ENCODE measurements around the gene GARIN5B. TPM values are rescaled to one million over a fixed set of nuclear protein-coding genes. Genes with fewer than 3 reads are reported as not detected.
A peak's percentile ranks its signal among the peaks of the same experiment; 100 is the strongest.

The GARIN5B gene
- total RNA-seq, 1 experiment from 2014 or later: not detected

- H3K36me3 ChIP-seq (ENCODE audit: insufficient read depth, low read length): no peaks in the 10 kb centered on the region
- H3K4me2 ChIP-seq (ENCODE audit: low read depth, low read length, poor library complexity, severe bottlenecking): no peak overlapping the region
- peaks cover 3% of the 10 kb centered on the region for H3K4me1 ChIP-seq (ENCODE audit: low read length)
- no peaks in the 10 kb centered on the region for H3K27me3 ChIP-seq (ENCODE audit: low read length)
- peak; percentile 78 for DNase-seq
- no peak overlapping the region for H3K9ac ChIP-seq (ENCODE audit: low read length)
- no peaks in the 10 kb centered on the region for H3K9me3 ChIP-seq (ENCODE audit: low read length)
- no peak overlapping the region for H3K27ac ChIP-seq (ENCODE audit: low read length)
- H2AFZ ChIP-seq (ENCODE audit: low read length): no peak overlapping the region
- H3K9me2 ChIP-seq (replicated peaks; ENCODE audit: insufficient read depth, low read length): no peaks in the 10 kb centered on the region
- H3K4me3 ChIP-seq (ENCODE audit: low read length): no peak overlapping the region
- H4K20me1 ChIP-seq (ENCODE audit: insufficient read depth, low read depth, low read length): no peaks in the 10 kb centered on the region
- no peaks in the 10 kb centered on the region for H3K79me2 ChIP-seq (ENCODE audit: low read length)
These were observed 43.3 kb downstream of the GARIN5B start for GRCh38 chr19:55319785-55320184.

GRCh38 chr19:55316646-55317045 lies 46.4 kb downstream of the GARIN5B start:
- H3K27ac ChIP-seq (ENCODE audit: low read length): no peak overlapping the region
- no peaks in the 10 kb centered on the region for H4K20me1 ChIP-seq (ENCODE audit: insufficient read depth, low read depth, low read length)
- H3K9me3 ChIP-seq (ENCODE audit: low read length): no peaks in the 10 kb centered on the region
- no peaks in the 10 kb centered on the region for H3K79me2 ChIP-seq (ENCODE audit: low read length)
- no peak overlapping the region for H3K4me3 ChIP-seq (ENCODE audit: low read length)
- no peak overlapping the region for H2AFZ ChIP-seq (ENCODE audit: low read length)
- no peak overlapping the region for H3K9ac ChIP-seq (ENCODE audit: low read length)
- no peaks in the 10 kb centered on the region for H3K9me2 ChIP-seq (replicated peaks; ENCODE audit: insufficient read depth, low read length)
- no peak for DNase-seq
- H3K36me3 ChIP-seq (ENCODE audit: insufficient read depth, low read length): no peaks in the 10 kb centered on the region
- no peak overlapping the region for H3K4me2 ChIP-seq (ENCODE audit: low read depth, low read length, poor library complexity, severe bottlenecking)
- no peaks in the 10 kb centered on the region for H3K4me1 ChIP-seq (ENCODE audit: low read length)
- H3K27me3 ChIP-seq (ENCODE audit: low read length): no peaks in the 10 kb centered on the region

- H3K9me2 ChIP-seq (replicated peaks; ENCODE audit: insufficient read depth, low read length): no peaks in the 10 kb centered on the region
- H3K27me3 ChIP-seq (ENCODE audit: low read length): no peaks in the 10 kb centered on the region
- no peak overlapping the region for H3K9ac ChIP-seq (ENCODE audit: low read length)
- no peak overlapping the region for H3K4me3 ChIP-seq (ENCODE audit: low read length)
- H3K4me2 ChIP-seq (ENCODE audit: low read depth, low read length, poor library complexity, severe bottlenecking): no peak overlapping the region
- H3K27ac ChIP-seq (ENCODE audit: low read length): no peak overlapping the region
- no peaks in the 10 kb centered on the region for H3K9me3 ChIP-seq (ENCODE audit: low read length)
- DNase-seq: no peak
- no peaks in the 10 kb centered on the region for H4K20me1 ChIP-seq (ENCODE audit: insufficient read depth, low read depth, low read length)
- peaks cover 4% of the 10 kb centered on the region for H3K4me1 ChIP-seq (ENCODE audit: low read length)
- H3K36me3 ChIP-seq (ENCODE audit: insufficient read depth, low read length): no peaks in the 10 kb centered on the region
- no peak overlapping the region for H2AFZ ChIP-seq (ENCODE audit: low read length)
- no peaks in the 10 kb centered on the region for H3K79me2 ChIP-seq (ENCODE audit: low read length)
These were observed 47.0 kb downstream of the GARIN5B start for GRCh38 chr19:55315956-55316525.

GRCh38 chr19:55314396-55314795 lies 48.7 kb downstream of the GARIN5B start:
- Histone ChIP-seq H3K4me3 (ENCODE audit: low read length) (no peak overlapping the region), H3K27me3 (ENCODE audit: low read length) (no peaks in the 10 kb centered on the region), H3K9me2 (replicated peaks; ENCODE audit: insufficient read depth, low read length) (no peaks in the 10 kb centered on the region), H3K27ac (ENCODE audit: low read length) (no peak overlapping the region), H3K36me3 (ENCODE audit: insufficient read depth, low read length) (no peaks in the 10 kb centered on the region), H3K4me2 (ENCODE audit: low read depth, low read length, poor library complexity, severe bottlenecking) (no peak overlapping the region), H4K20me1 (ENCODE audit: insufficient read depth, low read depth, low read length) (no peaks in the 10 kb centered on the region), H3K9ac (ENCODE audit: low read length) (no peak overlapping the region), H3K79me2 (ENCODE audit: low read length) (no peaks in the 10 kb centered on the region), H2AFZ (ENCODE audit: low read length) (no peak overlapping the region), H3K9me3 (ENCODE audit: low read length) (no peaks in the 10 kb centered on the region), H3K4me1 (ENCODE audit: low read length) (peaks cover 20% of the 10 kb centered on the region)
- DNase-seq: no peak

GRCh38 chr19:55312621-55313512 lies 50.2 kb downstream of the GARIN5B start:
- no peaks in the 10 kb centered on the region for H3K9me3 ChIP-seq (ENCODE audit: low read length)
- no peak overlapping the region for H3K27ac ChIP-seq (ENCODE audit: low read length)
- no peak overlapping the region for H2AFZ ChIP-seq (ENCODE audit: low read length)
- H3K36me3 ChIP-seq (ENCODE audit: insufficient read depth, low read length): no peaks in the 10 kb centered on the region; the same call in 1 of the 2 replicates
- no peaks in the 10 kb centered on the region for H3K79me2 ChIP-seq (ENCODE audit: low read length)
- H3K4me2 ChIP-seq (ENCODE audit: low read depth, low read length, poor library complexity, severe bottlenecking): no peak overlapping the region
- DNase-seq: no peak
- peaks cover 32% of the 10 kb centered on the region for H3K4me1 ChIP-seq (ENCODE audit: low read length)
- H3K27me3 ChIP-seq (ENCODE audit: low read length): no peaks in the 10 kb centered on the region
- no peaks in the 10 kb centered on the region for H4K20me1 ChIP-seq (ENCODE audit: insufficient read depth, low read depth, low read length)
- H3K4me3 ChIP-seq (ENCODE audit: low read length): no peak overlapping the region
- no peaks in the 10 kb centered on the region for H3K9me2 ChIP-seq (replicated peaks; ENCODE audit: insufficient read depth, low read length)
- no peak overlapping the region for H3K9ac ChIP-seq (ENCODE audit: low read length)

- DNase-seq: no peak
- H3K9ac ChIP-seq (ENCODE audit: low read length): no peak overlapping the region
- no peaks in the 10 kb centered on the region for H3K79me2 ChIP-seq (ENCODE audit: low read length)
- no peaks in the 10 kb centered on the region for H3K9me2 ChIP-seq (replicated peaks; ENCODE audit: insufficient read depth, low read length)
- peaks cover 32% of the 10 kb centered on the region for H3K4me1 ChIP-seq (ENCODE audit: low read length)
- no peak overlapping the region for H3K4me3 ChIP-seq (ENCODE audit: low read length)
- H4K20me1 ChIP-seq (ENCODE audit: insufficient read depth, low read depth, low read length): no peaks in the 10 kb centered on the region
- no peaks in the 10 kb centered on the region for H3K27me3 ChIP-seq (ENCODE audit: low read length)
- no peak overlapping the region for H2AFZ ChIP-seq (ENCODE audit: low read length)
- no peak overlapping the region for H3K27ac ChIP-seq (ENCODE audit: low read length)
- no peaks in the 10 kb centered on the region; the same call in 1 of the 2 replicates for H3K36me3 ChIP-seq (ENCODE audit: insufficient read depth, low read length)
- H3K4me2 ChIP-seq (ENCODE audit: low read depth, low read length, poor library complexity, severe bottlenecking): no peak overlapping the region
- H3K9me3 ChIP-seq (ENCODE audit: low read length): no peaks in the 10 kb centered on the region
These were observed 51.3 kb downstream of the GARIN5B start for GRCh38 chr19:55311797-55312196.

- H3K27me3 ChIP-seq (ENCODE audit: low read length): no peaks in the 10 kb centered on the region
- no peak overlapping the region for H3K9ac ChIP-seq (ENCODE audit: low read length)
- DNase-seq: no peak
- H3K36me3 ChIP-seq (ENCODE audit: insufficient read depth, low read length): no peaks in the 10 kb centered on the region; the same call in 1 of the 2 replicates
- no peak overlapping the region for H2AFZ ChIP-seq (ENCODE audit: low read length)
- no peaks in the 10 kb centered on the region for H4K20me1 ChIP-seq (ENCODE audit: insufficient read depth, low read depth, low read length)
- H3K4me1 ChIP-seq (ENCODE audit: low read length): peaks cover 32% of the 10 kb centered on the region
- H3K79me2 ChIP-seq (ENCODE audit: low read length): no peaks in the 10 kb centered on the region
- H3K4me3 ChIP-seq (ENCODE audit: low read length): no peak overlapping the region
- H3K27ac ChIP-seq (ENCODE audit: low read length): no peak overlapping the region
- H3K9me3 ChIP-seq (ENCODE audit: low read length): no peaks in the 10 kb centered on the region
- no peaks in the 10 kb centered on the region for H3K9me2 ChIP-seq (replicated peaks; ENCODE audit: insufficient read depth, low read length)
- H3K4me2 ChIP-seq (ENCODE audit: low read depth, low read length, poor library complexity, severe bottlenecking): no peak overlapping the region
These were observed 51.7 kb downstream of the GARIN5B start for GRCh38 chr19:55311397-55311796.

- DNase-seq: peak; percentile 65
- H4K20me1 ChIP-seq (ENCODE audit: insufficient read depth, low read depth, low read length): no peaks in the 10 kb centered on the region
- H3K4me2 ChIP-seq (ENCODE audit: low read depth, low read length, poor library complexity, severe bottlenecking): peak overlapping the region; percentile 56
- no peaks in the 10 kb centered on the region for H3K79me2 ChIP-seq (ENCODE audit: low read length)
- H3K9me2 ChIP-seq (replicated peaks; ENCODE audit: insufficient read depth, low read length): no peaks in the 10 kb centered on the region
- H2AFZ ChIP-seq (ENCODE audit: low read length): 0 out of 2 replicates have a peak overlapping the region, but pooled peaks have one; percentile 22
- H3K36me3 ChIP-seq (ENCODE audit: insufficient read depth, low read length): no peaks in the 10 kb centered on the region; the same call in 1 of the 2 replicates
- peaks cover 32% of the 10 kb centered on the region for H3K4me1 ChIP-seq (ENCODE audit: low read length)
- H3K27ac ChIP-seq (ENCODE audit: low read length): peak overlapping the region; percentile 11; the same call in 1 of the 2 replicates
- H3K9me3 ChIP-seq (ENCODE audit: low read length): no peaks in the 10 kb centered on the region
- H3K4me3 ChIP-seq (ENCODE audit: low read length): peak overlapping the region; percentile 1; the same call in 1 of the 2 replicates
- H3K27me3 ChIP-seq (ENCODE audit: low read length): no peaks in the 10 kb centered on the region
- H3K9ac ChIP-seq (ENCODE audit: low read length): peak overlapping the region; percentile 43
These were observed 52.6 kb downstream of the GARIN5B start for GRCh38 chr19:55310498-55310897.
